Kidney epithelial cell (primary cell): ENCODE results near the gene AXIN2. TPM values are rescaled to one million over a fixed set of nuclear protein-coding genes. Genes with fewer than 3 reads are reported as not detected.

ENCODE experiments used
- DNase-seq: peaks from one replicate; pipeline ENCODE4 v3.0.0-alpha.2; 2010; ENCODE audit warnings: low read depth
- H3K27me3 ChIP-seq: 2 replicates; pipeline ENCODE4 v1.6.0; 2011; ENCODE audit warnings: low read length; ENCODE audit not compliant: control insufficient read depth, insufficient read depth
- H3K36me3 ChIP-seq: 2 replicates; pipeline ENCODE4 v1.5.1; 2011; ENCODE audit warnings: low read length; ENCODE audit not compliant: control insufficient read depth, insufficient read depth
- H3K4me3 ChIP-seq: 2 replicates; pipeline ENCODE4 v1.5.1; 2011; ENCODE audit warnings: low read depth, mild to moderate bottlenecking, control low read depth, low read length
- CTCF ChIP-seq: IDR thresholded peaks from 2 replicates; pipeline ENCODE4 v1.5.1; 2011; ENCODE audit warnings: mild to moderate bottlenecking, moderate library complexity, low read length, control low read depth, inconsistent platforms; ENCODE audit not compliant: insufficient read depth, poor library complexity, severe bottlenecking
- total RNA-seq: library from RNA; depleted of rRNA; stranded (reverse); fragments of >200 nt; gene quantifications from 2 replicates; pipeline ENCODE4 v1.2.3, GENCODE V29; 2015

Gene AXIN2
- total RNA-seq, 1 donor from 2014 or later = 2.4 TPM

- no peak overlapping the region for H3K4me3 ChIP-seq
- TF ChIP-seq CTCF = no peak
- no peaks in the 10 kb centered on the region for H3K27me3 ChIP-seq
- no peak for DNase-seq
- H3K36me3 ChIP-seq = no peaks in the 10 kb centered on the region
Observed at GRCh38 chr17:65533056-65533745, 28.2 kb downstream of the AXIN2 start.

GRCh38 chr17:65532101-65532890, 29.2 kb downstream of the AXIN2 start:
- no peaks in the 10 kb centered on the region for H3K36me3 ChIP-seq
- H3K27me3 ChIP-seq = no peaks in the 10 kb centered on the region
- no peak overlapping the region for H3K4me3 ChIP-seq
- DNase-seq = no peak
- TF ChIP-seq CTCF = no peak

GRCh38 chr17:65531256-65532100, 30.0 kb downstream of the AXIN2 start:
- no peak overlapping the region for H3K4me3 ChIP-seq
- no peak for DNase-seq
- no peaks in the 10 kb centered on the region for H3K36me3 ChIP-seq
- TF ChIP-seq CTCF = peak; percentile 3
- no peaks in the 10 kb centered on the region for H3K27me3 ChIP-seq

- TF ChIP-seq CTCF = no peak
- Histone ChIP-seq H3K4me3 (no peak overlapping the region), H3K27me3 (no peaks in the 10 kb centered on the region), H3K36me3 (no peaks in the 10 kb centered on the region)
- no peak for DNase-seq
Observed at GRCh38 chr17:65530523-65531255, 30.8 kb downstream of the AXIN2 start.

GRCh38 chr17:65529761-65530522, 31.5 kb downstream of the AXIN2 start:
- H3K36me3 ChIP-seq = no peaks in the 10 kb centered on the region
- DNase-seq = no peak

More at GRCh38 chr17:65529761-65530522, 31.5 kb downstream of the AXIN2 start:
- H3K4me3 ChIP-seq = no peak overlapping the region
- no peak for TF ChIP-seq CTCF
- no peaks in the 10 kb centered on the region for H3K27me3 ChIP-seq
